Upper lobe of left lung (tissue), 6 donors: ENCODE results near the gene DDAH1. TPM values are rescaled to one million over a fixed set of nuclear protein-coding genes. Genes with fewer than 3 reads are reported as not detected.

Source experiments
- ATAC-seq, 2 donors: fragments of 200-7000 bp; cut with Tn5 transposase; one replicate each; pipeline ENCODE4 v1.9.1; 2022; ENCODE audit warnings: mild to moderate bottlenecking in 2 of 2, moderate library complexity in 2 of 2; ENCODE audit not compliant: low FRiP score in 2 of 2
- DNase-seq, 2 donors: peaks; one replicate each; pipeline ENCODE4 v3.0.0-alpha.2; 2019 to 2020
- H3K27ac ChIP-seq, 4 donors: fragments of 200-600 bp; sonication (generic); one replicate each; pipeline ENCODE4 v1.5.1; 2016 to 2019
- H3K27me3 ChIP-seq, 4 donors: fragments of 200-600 bp; sonication (generic); one replicate each; pipeline ENCODE4 v1.5.1; 2017 to 2019
- H3K36me3 ChIP-seq, 4 donors: fragments of 200-600 bp; sonication (generic); one replicate each; pipeline ENCODE4 v1.5.1; 2016 to 2019
- H3K4me1 ChIP-seq, 4 donors: fragments of 200-600 bp; sonication (generic); one replicate each; pipeline ENCODE4 v1.5.1; 2018 to 2019
- H3K4me3 ChIP-seq, 4 donors: fragments of 200-600 bp; sonication (generic); one replicate each; pipeline ENCODE4 v1.5.1; 2017 to 2019; ENCODE audit warnings: mild to moderate bottlenecking in 2 of 4, moderate library complexity in 1 of 4
- H3K9me3 ChIP-seq, 4 donors: fragments of 200-600 bp; sonication (generic); one replicate each; pipeline ENCODE4 v1.5.1; 2018 to 2019
- CTCF ChIP-seq, 6 experiments: fragments of 450-650 bp in 4 of 6; fragments of 200-600 bp in 2 of 6; sonication (generic) in 2 of 6; IDR thresholded peaks; one replicate each; pipeline ENCODE4 v1.5.1; 2016 to 2019; ENCODE audit warnings: antibody characterized with exemption in 6 of 6
- EP300 ChIP-seq, 4 donors: sonication (generic); formaldehyde crosslinking; IDR thresholded peaks; one replicate each; pipeline ENCODE4 v1.5.1; 2017; ENCODE audit warnings: antibody characterized with exemption in 4 of 4, control low read depth in 2 of 4
- POLR2A ChIP-seq, 4 donors: fragments of 450-650 bp; IDR thresholded peaks; one replicate each; pipeline ENCODE4 v1.5.1; 2016 to 2017; ENCODE audit warnings: antibody characterized with exemption in 4 of 4, mild to moderate bottlenecking in 2 of 4
- POLR2AphosphoS5 ChIP-seq, 2 donors: sonication (generic); formaldehyde crosslinking; IDR thresholded peaks; one replicate each; pipeline ENCODE4 v1.5.1; 2017; ENCODE audit warnings: antibody characterized with exemption in 2 of 2
- WGBS, 2 donors: methylation state at CpG; one replicate each; pipeline ENCODE4 v1.1.5; 2017 to 2018; 5-methylcytosine and 5-hydroxymethylcytosine counted together
- total RNA-seq, 6 donors: library from RNA; depleted of rRNA in 4 of 6; stranded (reverse); fragments of >200 nt in 4 of 6; gene quantifications; one replicate each; pipeline versions ENCODE4 v1.1.0 to v1.2.1, GENCODE V29; 2016 to 2021
- donor health status: DM: no; HTN: no; CAD: no; lungs with moderate emphysema.
- donor health status: DM: no; HTN: yes; CAD: no; lungs with severe emphysema.

The DDAH1 gene
- total RNA-seq, 6 donors from 2014 or later: 24.1 to 78.8 (median 52.6) TPM

GRCh38 chr1:85433096-85433495 lies 31.9 kb downstream of the DDAH1 start:
- WGBS, 2 donors: 86 to 92% methylated on average over 5 of the region's 5 CpGs
- Histone ChIP-seq H3K4me1 (no peaks in the 10 kb centered on the region), H3K9me3 (no peaks in the 10 kb centered on the region), H3K27me3 (no peaks in the 10 kb centered on the region), H3K36me3 (no peaks in the 10 kb centered on the region), H3K27ac (no peak overlapping the region), H3K4me3 (no peak overlapping the region)
- DNase-seq (no peak), ATAC-seq (no peak)
- TF ChIP-seq POLR2A (IDR thresholded peaks at IDR 0.05) (no peak), POLR2AphosphoS5 (IDR thresholded peaks at IDR 0.05) (no peak), CTCF (IDR thresholded peaks at IDR 0.05) (no peak), EP300 (IDR thresholded peaks at IDR 0.05) (no peak)

GRCh38 chr1:85428471-85429089 lies 36.4 kb downstream of the DDAH1 start:
- H3K4me1 ChIP-seq: no peaks in the 10 kb centered on the region
- no peaks in the 10 kb centered on the region for H3K27me3 ChIP-seq
- DNase-seq: no peak
- no peak overlapping the region for H3K27ac ChIP-seq
- no peaks in the 10 kb centered on the region for H3K9me3 ChIP-seq
- no peak overlapping the region for H3K4me3 ChIP-seq
- WGBS, 2 donors: 65 to 74% methylated on average over 2 of the region's 2 CpGs
- H3K36me3 ChIP-seq: no peaks in the 10 kb centered on the region
- TF ChIP-seq EP300 (IDR thresholded peaks at IDR 0.05) (no peak), POLR2AphosphoS5 (IDR thresholded peaks at IDR 0.05) (no peak), POLR2A (IDR thresholded peaks at IDR 0.05) (no peak), CTCF (IDR thresholded peaks at IDR 0.05) (no peak)
- no peak for ATAC-seq

- 93 to 94% methylated on average over 3 of the region's 3 CpGs for WGBS, 2 donors
- TF ChIP-seq POLR2AphosphoS5 (IDR thresholded peaks at IDR 0.05) (no peak), EP300 (IDR thresholded peaks at IDR 0.05) (no peak), CTCF (IDR thresholded peaks at IDR 0.05) (no peak), POLR2A (IDR thresholded peaks at IDR 0.05) (no peak)
- H3K9me3 ChIP-seq: no peaks in the 10 kb centered on the region
- ATAC-seq (no peak), DNase-seq (no peak)
- no peaks in the 10 kb centered on the region for H3K4me1 ChIP-seq
- no peaks in the 10 kb centered on the region for H3K36me3 ChIP-seq
- no peak overlapping the region for H3K27ac ChIP-seq
- H3K27me3 ChIP-seq: no peaks in the 10 kb centered on the region
- H3K4me3 ChIP-seq: no peak overlapping the region
Observed at GRCh38 chr1:85427849-85428248, 37.1 kb downstream of the DDAH1 start.

GRCh38 chr1:85427331-85427730 lies 37.6 kb downstream of the DDAH1 start:
- no peak for ATAC-seq
- Histone ChIP-seq H3K27ac (no peak overlapping the region), H3K4me3 (no peak overlapping the region), H3K27me3 (no peaks in the 10 kb centered on the region), H3K36me3 (no peaks in the 10 kb centered on the region), H3K9me3 (no peaks in the 10 kb centered on the region), H3K4me1 (no peaks in the 10 kb centered on the region)
- TF ChIP-seq POLR2AphosphoS5 (IDR thresholded peaks at IDR 0.05): no peak
- TF ChIP-seq CTCF (IDR thresholded peaks at IDR 0.05): no peak
- no peak for TF ChIP-seq POLR2A (IDR thresholded peaks at IDR 0.05)
- TF ChIP-seq EP300 (IDR thresholded peaks at IDR 0.05): no peak
- no peak for DNase-seq
- WGBS, 2 donors: 44 to 53% methylated on average over 1 of the region's 1 CpG

GRCh38 chr1:85421179-85421578 lies 43.8 kb downstream of the DDAH1 start:
- no peaks in the 10 kb centered on the region for H3K27me3 ChIP-seq
- peaks cover 4 to 8% (median 7%) of the 10 kb centered on the region in 4 donors for H3K9me3 ChIP-seq
- WGBS, 2 donors: 67 to 76% methylated on average over 1 of the region's 1 CpG
- no peak overlapping the region for H3K27ac ChIP-seq
- DNase-seq: no peak
- H3K4me3 ChIP-seq: no peak overlapping the region
- TF ChIP-seq POLR2A (IDR thresholded peaks at IDR 0.05) (no peak), CTCF (IDR thresholded peaks at IDR 0.05) (no peak), EP300 (IDR thresholded peaks at IDR 0.05) (no peak), POLR2AphosphoS5 (IDR thresholded peaks at IDR 0.05) (no peak)
- no peaks in the 10 kb centered on the region for H3K36me3 ChIP-seq
- H3K4me1 ChIP-seq: no peaks in the 10 kb centered on the region
- no peak for ATAC-seq
